SU-DHL-6 (cell line): Measurements from ENCODE around the gene METAP1.

Source experiments
- CTCF ChIP-seq: fragments of 200-600 bp; sonication (generic); IDR thresholded peaks from one replicate; pipeline ENCODE4 v1.5.1; 2017; ENCODE audit warnings: antibody characterized with exemption, mild to moderate bottlenecking, low read length, moderate library complexity; ENCODE audit not compliant: insufficient read depth, poor library complexity, severe bottlenecking
- EZH2phosphoT487 ChIP-seq: fragments of 200-600 bp; sonication (generic), shearing (Covaris generic); conservative IDR thresholded peaks from 2 replicates; pipeline ENCODE4 v1.6.1; 2018; ENCODE audit warnings: mild to moderate bottlenecking, antibody characterized with exemption, low read length, moderate library complexity, mixed read lengths

- TF ChIP-seq CTCF = no peak
- no peak for TF ChIP-seq EZH2phosphoT487
Observed at GRCh38 chr4:99103166-99103565, 107.6 kb downstream of the METAP1 start.
